OCI-LY1 (cell line): ENCODE results near the gene UBAP1L.

Experiments used
- H2AFZ ChIP-seq: fragments of 200-600 bp; sonication (generic), shearing (Covaris generic); 2 replicates; pipeline ENCODE4 v1.6.0; 2014; ENCODE audit warnings: antibody characterized with exemption, mild to moderate bottlenecking, low read length
- H3F3A ChIP-seq: fragments of 200-600 bp; sonication (generic), shearing (Covaris generic); 2 replicates; pipeline ENCODE4 v1.6.0; 2014; ENCODE audit warnings: mild to moderate bottlenecking, antibody characterized with exemption, low read length, moderate library complexity; ENCODE audit not compliant: insufficient read depth
- H3K27ac ChIP-seq: fragments of 200-600 bp; sonication (generic); 2 replicates; pipeline ENCODE4 v1.5.1; 2014; ENCODE audit warnings: low read length, mixed run types, mild to moderate bottlenecking, low read depth; ENCODE audit not compliant: poor library complexity, severe bottlenecking
- H3K27me3 ChIP-seq: fragments of 200-600 bp; sonication (generic); 2 replicates; pipeline ENCODE4 v1.6.0; 2014; ENCODE audit warnings: antibody characterized with exemption, mild to moderate bottlenecking, low read length, moderate library complexity; ENCODE audit not compliant: insufficient read depth
- H3K36me3 ChIP-seq: fragments of 200-600 bp; sonication (generic); 2 replicates; pipeline ENCODE4 v1.6.1; 2014; ENCODE audit warnings: mild to moderate bottlenecking, antibody characterized with exemption, low read length, moderate library complexity, mixed read lengths; ENCODE audit not compliant: insufficient read depth
- H3K4me1 ChIP-seq: fragments of 200-600 bp; sonication (generic); 2 replicates; pipeline ENCODE4 v1.5.1; 2014; ENCODE audit warnings: mild to moderate bottlenecking, low read length, moderate library complexity; ENCODE audit not compliant: insufficient read depth, severe bottlenecking
- H3K4me2 ChIP-seq: fragments of 200-600 bp; sonication (generic), shearing (Covaris generic); 2 replicates; pipeline ENCODE4 v1.6.1; 2014; ENCODE audit warnings: low read length
- H3K4me3 ChIP-seq: fragments of 200-600 bp; sonication (generic); 2 replicates; pipeline ENCODE4 v1.5.1; 2014; ENCODE audit warnings: low read length, low read depth, mild to moderate bottlenecking, mixed read lengths; ENCODE audit not compliant: poor library complexity, severe bottlenecking
- H3K79me2 ChIP-seq: fragments of 200-600 bp; shearing (Covaris generic); 2 replicates; pipeline ENCODE4 v1.6.1; 2016; ENCODE audit warnings: mixed run types, low read length, mixed read lengths; ENCODE audit not compliant: insufficient read depth
- H3K9ac ChIP-seq: fragments of 200-600 bp; sonication (generic), shearing (Covaris generic); 2 replicates; pipeline ENCODE4 v1.6.1; 2014; ENCODE audit warnings: mild to moderate bottlenecking, low read length, mixed read lengths
- H3K9me2 ChIP-seq: fragments of 200-600 bp; sonication (generic), shearing (Covaris generic); 2 replicates; pipeline ENCODE4 v1.6.1; 2014; ENCODE audit warnings: low read depth, mild to moderate bottlenecking, low read length, mixed read lengths
- H3K9me3 ChIP-seq: fragments of 200-600 bp; shearing (Covaris generic); 2 replicates; pipeline ENCODE4 v1.6.1; 2014; ENCODE audit warnings: low read length, mixed read lengths
- H4K20me1 ChIP-seq: fragments of 200-600 bp; sonication (generic), shearing (Covaris generic); 2 replicates; pipeline ENCODE4 v1.6.0; 2016; ENCODE audit warnings: mild to moderate bottlenecking, low read length; ENCODE audit not compliant: insufficient read depth
- CTCF ChIP-seq: fragments of 200-600 bp; sonication (generic), shearing (Covaris generic); IDR thresholded peaks from 2 replicates; pipeline ENCODE4 v1.5.1; 2017; ENCODE audit warnings: mild to moderate bottlenecking, antibody characterized with exemption, low read length, moderate library complexity, mixed read lengths
- EZH2 ChIP-seq: fragments of 200-600 bp; sonication (generic), shearing (Covaris generic); IDR thresholded peaks from 2 replicates; pipeline ENCODE4 v1.8.0; 2017; ENCODE audit warnings: borderline replicate concordance, mixed run types, mild to moderate bottlenecking, antibody characterized with exemption, low read length, moderate library complexity, mixed read lengths

Gene UBAP1L

GRCh38 chr15:65092911-65093792, 21.8 kb downstream of the UBAP1L start:
- H2AFZ ChIP-seq = no peak overlapping the region
- H3K9me3 ChIP-seq = no peaks in the 10 kb centered on the region
- H3K4me3 ChIP-seq = no peak overlapping the region
- no peaks in the 10 kb centered on the region for H3K4me1 ChIP-seq
- no peak overlapping the region for H3K27ac ChIP-seq
- H3K9ac ChIP-seq = no peak overlapping the region
- H4K20me1 ChIP-seq = no peaks in the 10 kb centered on the region
- H3K27me3 ChIP-seq = no peaks in the 10 kb centered on the region
- H3F3A ChIP-seq = no peaks in the 10 kb centered on the region
- no peaks in the 10 kb centered on the region for H3K9me2 ChIP-seq
- H3K79me2 ChIP-seq = no peaks in the 10 kb centered on the region
- no peak overlapping the region for H3K4me2 ChIP-seq
- H3K36me3 ChIP-seq = peaks cover 5% of the 10 kb centered on the region; the same call in 1 of the 2 replicates
- TF ChIP-seq EZH2 (no peak), CTCF (no peak)

GRCh38 chr15:65091946-65092770, 22.8 kb downstream of the UBAP1L start:
- Histone ChIP-seq H3K79me2 (no peaks in the 10 kb centered on the region), H3K9me3 (no peaks in the 10 kb centered on the region), H3K9ac (no peak overlapping the region), H3F3A (no peaks in the 10 kb centered on the region), H3K27me3 (no peaks in the 10 kb centered on the region), H3K9me2 (no peaks in the 10 kb centered on the region), H3K4me3 (no peak overlapping the region), H2AFZ (no peak overlapping the region), H3K36me3 (no peaks in the 10 kb centered on the region), H3K4me2 (no peak overlapping the region), H4K20me1 (no peaks in the 10 kb centered on the region), H3K27ac (no peak overlapping the region), H3K4me1 (no peaks in the 10 kb centered on the region)
- no peak for TF ChIP-seq EZH2
- no peak for TF ChIP-seq CTCF

DNA sequence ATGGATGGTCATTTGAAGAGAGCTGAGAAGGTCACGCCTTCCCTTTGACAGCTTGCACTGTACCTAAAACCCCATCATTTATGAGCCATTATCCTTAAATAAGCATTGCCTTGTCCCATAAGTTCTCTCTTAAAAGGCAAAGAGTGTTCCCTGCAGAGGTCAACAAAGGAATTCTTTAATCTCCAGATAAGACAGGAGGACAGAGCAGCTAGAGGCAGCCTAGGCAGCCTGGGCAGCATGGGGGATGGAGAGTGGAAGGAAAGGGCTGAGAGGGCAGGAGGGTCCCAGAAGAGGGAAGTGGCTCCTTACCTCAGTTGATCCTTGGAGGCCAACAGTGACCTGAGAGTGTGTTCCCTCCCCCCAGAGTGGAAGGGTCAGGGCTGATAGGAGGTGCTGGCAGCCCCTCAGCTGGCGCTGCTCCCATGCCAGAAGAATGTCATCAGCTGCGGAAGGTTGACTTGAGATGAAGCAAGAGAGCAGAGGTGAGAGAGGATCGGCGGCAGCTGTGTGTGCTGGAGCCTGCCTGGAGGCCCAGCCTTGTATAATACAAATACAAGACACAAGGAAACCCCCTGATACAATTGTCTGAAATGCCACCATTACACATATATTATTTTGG, 25.7 kb downstream of the UBAP1L start:
- no peaks in the 10 kb centered on the region for H3K9me3 ChIP-seq
- no peaks in the 10 kb centered on the region for H3K36me3 ChIP-seq
- H3K4me1 ChIP-seq = no peaks in the 10 kb centered on the region
- H3K27me3 ChIP-seq = no peaks in the 10 kb centered on the region
- no peaks in the 10 kb centered on the region for H3K9me2 ChIP-seq
- H3K79me2 ChIP-seq = no peaks in the 10 kb centered on the region
- no peak overlapping the region for H3K27ac ChIP-seq
- no peaks in the 10 kb centered on the region for H4K20me1 ChIP-seq
- H3K9ac ChIP-seq = no peak overlapping the region
- no peak overlapping the region for H3K4me2 ChIP-seq
- H3F3A ChIP-seq = no peaks in the 10 kb centered on the region
- H2AFZ ChIP-seq = no peak overlapping the region
- TF ChIP-seq EZH2 (no peak), CTCF (no peak)
- no peak overlapping the region for H3K4me3 ChIP-seq
